Spinal cord (tissue), 10 donors: ENCODE data around the gene FLT3. TPM values are rescaled to one million over a fixed set of nuclear protein-coding genes. Genes with fewer than 3 reads are reported as not detected.

Source experiments
- DNase-seq, 6 donors: peaks; one replicate each; pipeline versions ENCODE4 v3.0.0 to v3.0.0-alpha.2; 2013 to 2015; ENCODE audit warnings: low spot score in 6 of 6, low read depth in 4 of 6
- H3K27ac ChIP-seq: one replicate; pipeline ENCODE4 v1.5.1; 2013; ENCODE audit warnings: low read depth, low read length, control low read depth
- H3K27me3 ChIP-seq: one replicate; pipeline ENCODE4 v1.6.1; 2013; ENCODE audit warnings: low read length; ENCODE audit not compliant: control insufficient read depth, insufficient read depth
- H3K36me3 ChIP-seq: one replicate; pipeline ENCODE4 v1.6.1; 2013; ENCODE audit warnings: low read length; ENCODE audit not compliant: control insufficient read depth, insufficient read depth
- H3K4me1 ChIP-seq: one replicate; pipeline ENCODE4 v1.6.1; 2013; ENCODE audit warnings: low read length; ENCODE audit not compliant: control insufficient read depth, insufficient read depth
- H3K4me3 ChIP-seq: one replicate; pipeline ENCODE4 v1.5.1; 2013; ENCODE audit warnings: low read depth, low read length, control low read depth
- H3K9me3 ChIP-seq: one replicate; pipeline ENCODE4 v1.6.1; 2013; ENCODE audit warnings: low read length; ENCODE audit not compliant: control insufficient read depth, insufficient read depth
- WGBS: methylation state at CpG from one replicate; pipeline ENCODE4 v1.1.5; 2013; ENCODE audit warnings: missing lambda C conversion rate; ENCODE audit not compliant: insufficient coverage; 5-methylcytosine and 5-hydroxymethylcytosine counted together
- polyA plus RNA-seq, 2 donors: library from polyadenylated mRNA; unstranded; fragments of 120-200 nt; gene quantifications; one replicate each; pipeline ENCODE4 v1.2.1, GENCODE V29; 2013; ENCODE audit not compliant: insufficient read length in 2 of 2
- small RNA-seq: library from RNA; depleted of rRNA; stranded (forward); fragments of <200 nt; gene quantifications from one replicate; pipeline ENCODE3, GENCODE V24; 2014; ENCODE audit warnings: low replicate concordance
- total RNA-seq, 2 donors: library from RNA; depleted of rRNA in 1 of 2; stranded (reverse); fragments of 120-200 nt in 1 of 2; fragments of >200 nt in 1 of 2; gene quantifications; one replicate each; pipeline versions ENCODE4 v1.2.3 to v1.2.4, GENCODE V29; 2013 to 2014
- donor health status: healthy.

FLT3 gene
- total and polyA plus RNA-seq, 4 donors: 1.9 to 7.8 (median 4.6) TPM

DNA sequence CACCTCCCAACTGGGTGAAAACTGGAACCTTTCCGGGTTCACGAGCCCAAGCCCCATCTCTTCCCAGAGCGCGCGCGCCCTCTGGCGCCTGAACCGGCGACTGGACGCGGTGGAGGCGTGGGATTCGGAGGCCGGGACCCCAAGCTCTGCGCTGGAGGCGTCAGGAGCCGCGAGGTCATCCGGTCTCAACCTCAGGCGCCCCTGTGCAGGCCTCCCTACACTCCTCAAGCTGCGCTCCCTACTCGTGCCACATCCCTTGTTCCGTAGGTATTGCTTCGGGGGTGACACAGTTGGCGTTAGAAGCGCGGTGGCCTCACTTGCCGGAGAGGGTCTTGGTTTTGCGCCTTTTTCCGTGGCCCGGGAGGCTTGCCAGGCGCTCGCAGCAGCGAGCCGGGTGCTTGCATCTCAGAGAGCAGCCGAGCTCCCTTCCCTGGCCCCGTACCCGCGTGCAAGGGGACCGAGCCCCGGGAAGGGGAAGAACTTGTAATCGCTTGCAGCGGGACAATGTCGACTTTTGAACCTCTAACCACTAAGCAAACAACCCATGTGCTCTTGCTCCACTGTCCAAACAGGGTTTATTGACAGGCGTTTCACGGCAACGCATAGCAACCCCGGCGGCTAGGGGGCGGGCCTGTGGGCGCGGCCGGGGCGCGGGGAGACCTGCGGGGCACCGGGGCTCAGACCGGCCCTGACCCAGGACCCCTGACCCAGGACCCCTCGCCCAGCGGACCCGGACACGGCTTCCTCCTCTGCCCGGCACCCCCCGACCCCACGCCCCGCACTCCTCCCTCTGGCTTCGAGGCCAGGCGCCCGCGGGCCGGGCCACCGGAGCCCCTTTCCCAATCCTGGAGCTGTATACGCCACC lies 139.8 kb downstream of the FLT3 start:
- Histone ChIP-seq H3K27ac (no peak overlapping the region), H3K4me1 (peaks cover 17% of the 10 kb centered on the region), H3K4me3 (no peak overlapping the region), H3K9me3 (no peaks in the 10 kb centered on the region), H3K27me3 (peaks cover 98% of the 10 kb centered on the region), H3K36me3 (no peaks in the 10 kb centered on the region)
- peak in 1 of 6 donors; percentile 62 for DNase-seq
- under 1% methylated on average over 65 of the region's 73 CpGs for WGBS

DNA sequence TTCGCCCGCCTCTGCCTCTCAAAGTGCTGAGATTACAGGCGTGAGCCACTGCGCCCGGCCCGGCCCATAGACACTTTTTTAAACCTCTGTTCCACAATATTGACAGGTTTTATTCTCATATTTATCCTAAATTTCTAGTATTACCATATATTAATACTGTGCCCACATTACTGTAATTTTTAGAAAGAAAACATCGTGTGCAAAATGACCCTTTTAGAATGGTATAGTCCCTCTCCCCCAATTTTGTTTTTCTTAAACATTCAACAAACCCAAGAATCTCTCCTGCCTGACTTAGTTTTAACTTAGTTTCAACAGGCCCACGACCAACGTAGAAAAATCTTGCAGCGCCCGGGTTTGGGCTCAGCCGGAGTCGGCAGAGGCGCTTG lies 140.4 kb downstream of the FLT3 start:
- Histone ChIP-seq H3K27me3 (peaks cover 98% of the 10 kb centered on the region), H3K9me3 (no peaks in the 10 kb centered on the region)
- no peak for DNase-seq

DNA sequence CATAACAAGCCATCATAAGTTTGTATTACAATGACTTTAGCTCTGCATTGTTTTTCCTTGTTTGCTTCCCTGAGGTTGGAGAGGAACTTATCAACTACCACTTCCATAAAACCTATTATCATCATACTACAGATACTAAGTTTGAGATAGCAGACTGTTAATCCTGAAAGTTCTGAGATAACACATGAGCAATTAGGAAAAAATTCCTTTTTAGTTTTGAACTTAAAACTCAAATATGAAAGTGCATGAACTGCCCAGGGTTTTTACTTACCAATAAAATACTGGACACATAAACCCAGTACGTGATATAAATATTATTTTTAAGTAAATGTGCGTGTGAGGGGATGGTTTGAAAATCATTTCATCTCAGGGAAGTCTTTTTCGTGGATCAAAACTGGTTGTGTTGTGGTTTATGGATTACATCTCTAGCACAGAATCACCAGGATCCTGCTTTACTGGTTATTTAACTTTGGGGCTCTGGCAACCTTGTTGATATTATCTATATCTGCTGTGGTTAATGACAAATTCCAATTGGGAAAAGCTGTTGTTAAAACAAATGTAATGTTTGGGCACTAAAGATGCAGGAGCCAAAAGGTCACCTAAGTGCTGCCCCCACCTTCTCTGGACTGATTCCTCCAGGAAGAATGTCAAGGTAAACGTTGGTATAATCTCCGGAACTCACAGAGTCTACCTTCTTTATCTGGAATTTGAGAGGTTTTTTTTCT lies 143.6 kb downstream of the FLT3 start:
- Histone ChIP-seq H3K27me3 (peaks cover 91% of the 10 kb centered on the region), H3K36me3 (no peaks in the 10 kb centered on the region), H3K4me3 (no peak overlapping the region), H3K27ac (no peak overlapping the region), H3K9me3 (no peaks in the 10 kb centered on the region), H3K4me1 (peaks cover 30% of the 10 kb centered on the region)
- no CpG with 5 or more reads among the region's 5 CpGs for WGBS
- no peak for DNase-seq

More for the DNA sequence above, 140.4 kb downstream of the FLT3 start:
- no peaks in the 10 kb centered on the region for H3K36me3 ChIP-seq
- WGBS: 16% methylated on average over 10 of the region's 14 CpGs
- no peak overlapping the region for H3K27ac ChIP-seq
- H3K4me1 ChIP-seq: peaks cover 17% of the 10 kb centered on the region
- H3K4me3 ChIP-seq: no peak overlapping the region

DNA sequence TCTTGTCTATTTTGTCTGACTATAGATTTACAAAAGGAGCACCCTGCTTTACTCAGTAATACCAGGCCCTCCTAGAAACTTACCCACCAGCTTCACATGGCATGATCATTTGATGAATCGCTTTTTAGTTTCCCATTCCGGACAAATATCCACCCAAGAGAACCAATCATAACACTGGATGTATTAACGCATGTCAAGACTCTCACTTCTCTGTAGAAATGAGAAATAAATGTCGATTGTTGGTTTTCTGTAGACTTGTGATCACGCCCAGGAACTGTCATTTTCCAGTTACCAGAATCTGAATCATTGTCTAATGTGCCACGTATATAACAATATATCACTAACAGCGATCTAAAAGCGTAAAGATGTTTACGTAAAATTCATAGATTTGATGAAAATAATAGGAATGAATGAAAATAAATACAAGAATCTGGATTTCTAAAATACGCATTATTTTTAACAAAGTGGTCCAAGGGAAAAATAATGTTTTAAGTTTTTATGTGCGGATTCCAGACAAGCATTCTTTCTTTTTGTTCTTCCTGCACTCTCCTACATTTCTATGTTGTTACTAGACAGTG lies 145.3 kb downstream of the FLT3 start:
- no peak overlapping the region for H3K27ac ChIP-seq
- no peaks in the 10 kb centered on the region for H3K36me3 ChIP-seq
- no CpG with 5 or more reads among the region's 11 CpGs for WGBS
- DNase-seq: no peak
- no peaks in the 10 kb centered on the region for H3K9me3 ChIP-seq
- H3K4me3 ChIP-seq: no peak overlapping the region
- peaks cover 18% of the 10 kb centered on the region for H3K4me1 ChIP-seq
- H3K27me3 ChIP-seq: peaks cover 74% of the 10 kb centered on the region

DNA sequence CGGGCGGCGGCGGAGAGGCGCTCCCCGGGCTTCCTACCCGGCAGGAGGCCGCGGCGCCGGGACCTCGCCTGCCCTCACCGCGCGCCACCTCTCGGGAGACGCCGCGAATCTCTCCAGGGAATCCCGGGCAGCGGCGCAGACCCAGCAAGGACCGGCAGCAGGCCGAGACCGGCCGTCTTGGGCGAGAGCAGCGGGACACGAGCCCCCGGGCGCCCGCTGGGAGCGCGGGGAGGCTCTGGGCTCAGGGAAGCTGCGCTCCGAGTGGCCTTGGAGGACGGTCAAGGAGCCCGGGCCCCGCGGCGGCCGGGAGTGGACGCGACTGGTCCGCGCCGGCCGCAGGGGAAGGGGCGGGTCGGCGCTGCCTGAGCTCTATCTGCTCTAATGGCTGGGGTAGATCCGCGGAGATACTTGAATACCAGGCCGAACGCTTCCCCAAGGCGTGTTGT lies 145.9 kb downstream of the FLT3 start:
- under 1% methylated on average over 51 of the region's 56 CpGs for WGBS
- no peaks in the 10 kb centered on the region for H3K36me3 ChIP-seq
- DNase-seq: no peak

DNA sequence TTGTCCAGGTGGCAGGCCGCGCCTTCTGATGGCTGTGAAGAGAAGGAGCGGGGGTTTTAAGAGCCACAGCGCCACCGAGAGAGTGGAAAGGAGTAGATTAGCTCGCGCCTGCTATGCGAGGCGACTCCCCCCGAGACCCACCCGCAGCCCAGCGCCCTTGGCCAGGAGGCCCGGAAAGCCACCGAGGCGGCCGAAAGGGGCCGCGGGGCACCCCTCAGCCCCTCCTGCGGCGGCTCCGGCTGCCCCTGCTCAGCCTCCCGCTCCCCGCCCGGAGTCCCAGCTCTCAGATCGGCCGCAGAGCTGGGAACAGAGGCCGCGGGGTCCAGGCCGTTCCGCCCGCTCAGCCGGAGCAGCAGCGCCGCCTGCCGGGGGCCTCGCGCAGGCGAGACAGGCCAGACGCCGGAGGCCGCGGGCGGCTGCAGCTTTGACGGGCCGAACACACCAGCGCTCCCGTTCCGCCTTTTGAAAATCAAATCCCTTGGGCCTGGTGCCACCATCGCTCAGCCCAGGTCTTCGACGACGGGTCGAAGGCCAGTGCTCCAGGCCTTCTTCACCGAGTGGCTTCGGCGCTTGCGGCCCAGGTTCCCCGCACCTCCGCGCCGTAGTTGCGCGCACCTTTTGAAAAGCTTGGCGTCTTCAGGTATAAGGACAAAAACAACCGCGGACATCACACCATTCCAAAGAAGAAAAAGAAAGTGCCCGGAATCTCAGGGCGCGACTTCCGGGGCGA lies 146.5 kb downstream of the FLT3 start:
- peak in 5 of 6 donors; percentile 49 to 87 (median 67) for DNase-seq
- Histone ChIP-seq H3K27ac (no peak overlapping the region), H3K27me3 (peaks cover 62% of the 10 kb centered on the region), H3K9me3 (no peaks in the 10 kb centered on the region), H3K4me3 (peak overlapping the region; percentile 23), H3K4me1 (peaks cover 14% of the 10 kb centered on the region), H3K36me3 (no peaks in the 10 kb centered on the region)
- under 1% methylated on average over 71 of the region's 71 CpGs for WGBS

More for the DNA sequence above, 145.9 kb downstream of the FLT3 start:
- Histone ChIP-seq H3K27ac (no peak overlapping the region), H3K9me3 (no peaks in the 10 kb centered on the region), H3K27me3 (peaks cover 68% of the 10 kb centered on the region), H3K4me1 (peaks cover 14% of the 10 kb centered on the region), H3K4me3 (no peak overlapping the region)

Small RNAs within 50 kb of the gene (small RNA-seq; reads per million reads assigned to genes)
- not detected for gene RN7SL272P

Other genes with a start within 250 kb of the FLT3 start
- gene PDX1, start 180.6 kb downstream of the FLT3 start, total RNA-seq: not detected
- gene PDX1, start 180.6 kb downstream of the FLT3 start, polyA plus RNA-seq: not detected
- gene CDX2, start 131.3 kb downstream of the FLT3 start, total RNA-seq: not detected
- not detected for gene CDX2, start 131.3 kb downstream of the FLT3 start, polyA plus RNA-seq
- gene URAD, start 111.9 kb downstream of the FLT3 start, total RNA-seq: not detected
- gene URAD, start 111.9 kb downstream of the FLT3 start, polyA plus RNA-seq: under 1 TPM in 1 of 2 donors, not detected in 1; 0.17 TPM
- 10 to 100 TPM; 28.8 to 42.3 TPM for gene PAN3, start 38.0 kb upstream of the FLT3 start, total RNA-seq
- gene PAN3, start 38.0 kb upstream of the FLT3 start, polyA plus RNA-seq: 10 to 100 TPM; 28.9 to 32.3 TPM